ENCODE measurements around the gene VPS13A. TPM values are rescaled to one million over a fixed set of nuclear protein-coding genes. Genes with fewer than 3 reads are reported as not detected.

The VPS13A gene
- total RNA-seq, 1 experiment from 2014 or later: 32.2 TPM

DNA sequence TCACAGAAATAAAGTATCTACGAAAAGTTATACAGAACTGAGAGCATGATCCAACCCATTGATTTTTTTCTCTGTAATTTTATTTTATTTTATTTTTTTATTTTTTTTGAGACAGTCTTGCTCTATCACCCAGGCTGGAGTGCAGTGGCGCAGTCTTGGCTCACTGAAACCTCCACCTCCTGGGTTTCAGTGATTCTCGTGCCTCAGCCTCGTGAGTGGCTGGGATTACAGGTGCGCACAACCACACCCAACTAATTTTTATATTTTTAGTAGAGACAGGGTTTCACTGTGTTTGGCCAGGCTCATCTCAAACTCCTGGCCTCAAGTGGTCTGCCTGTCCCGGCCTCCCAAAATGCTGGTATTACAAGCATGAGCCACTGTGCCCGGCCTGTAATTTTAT lies 107.3 kb downstream of the VPS13A start:
- intact Hi-C loops (cut with micrococcal nuclease; ENCODE audit: unreplicated experiment): no loop called here

DNA sequence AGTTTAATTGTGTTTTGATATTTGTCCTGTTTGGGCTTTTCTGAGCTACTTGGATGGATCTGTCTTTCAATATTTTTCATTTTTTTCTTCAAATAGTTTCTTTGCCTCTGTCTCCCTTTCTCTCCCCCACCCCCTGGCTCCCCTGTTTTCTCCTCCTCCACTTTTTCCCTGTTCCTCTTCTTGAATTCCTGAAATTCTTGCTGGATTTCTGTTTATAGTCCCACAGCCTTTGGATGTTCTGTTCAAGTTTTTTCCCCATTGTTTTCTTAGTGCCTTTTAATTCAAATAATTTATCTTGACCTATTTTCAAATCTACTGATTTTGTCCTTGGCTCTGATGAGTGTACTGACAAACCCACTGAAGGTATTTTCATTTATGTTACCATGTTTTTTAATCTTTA lies 113.0 kb downstream of the VPS13A start:
- no peaks in the 10 kb centered on the region for H3K36me3 ChIP-seq (ENCODE audit: insufficient read depth, low read length, poor library complexity, severe bottlenecking)
- TF ChIP-seq, protein P1, sequence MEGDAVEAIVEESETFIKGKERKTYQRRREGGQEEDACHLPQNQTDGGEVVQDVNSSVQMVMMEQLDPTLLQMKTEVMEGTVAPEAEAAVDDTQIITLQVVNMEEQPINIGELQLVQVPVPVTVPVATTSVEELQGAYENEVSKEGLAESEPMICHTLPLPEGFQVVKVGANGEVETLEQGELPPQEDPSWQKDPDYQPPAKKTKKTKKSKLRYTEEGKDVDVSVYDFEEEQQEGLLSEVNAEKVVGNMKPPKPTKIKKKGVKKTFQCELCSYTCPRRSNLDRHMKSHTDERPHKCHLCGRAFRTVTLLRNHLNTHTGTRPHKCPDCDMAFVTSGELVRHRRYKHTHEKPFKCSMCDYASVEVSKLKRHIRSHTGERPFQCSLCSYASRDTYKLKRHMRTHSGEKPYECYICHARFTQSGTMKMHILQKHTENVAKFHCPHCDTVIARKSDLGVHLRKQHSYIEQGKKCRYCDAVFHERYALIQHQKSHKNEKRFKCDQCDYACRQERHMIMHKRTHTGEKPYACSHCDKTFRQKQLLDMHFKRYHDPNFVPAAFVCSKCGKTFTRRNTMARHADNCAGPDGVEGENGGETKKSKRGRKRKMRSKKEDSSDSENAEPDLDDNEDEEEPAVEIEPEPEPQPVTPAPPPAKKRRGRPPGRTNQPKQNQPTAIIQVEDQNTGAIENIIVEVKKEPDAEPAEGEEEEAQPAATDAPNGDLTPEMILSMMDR (conservative IDR thresholded peaks at IDR 0.05; ENCODE audit: low read depth, low read length): no peak
- no peak for TF ChIP-seq EZH2 (IDR thresholded peaks at IDR 0.05; ENCODE audit: borderline replicate concordance, low read depth, low read length, poor library complexity, severe bottlenecking)
- H3K4me1 ChIP-seq (ENCODE audit: insufficient read depth, low read length, poor library complexity, severe bottlenecking): no peaks in the 10 kb centered on the region
- no TSS peak for BruUV-seq (replicated peaks)
- POLR2A ChIA-PET (ENCODE audit: low non-redundant PET): no interaction called here
- no peak overlapping the region for H3K4me3 ChIP-seq (ENCODE audit: low read depth, low read length, poor library complexity, severe bottlenecking)
- no peaks in the 10 kb centered on the region for H3K27me3 ChIP-seq (replicated peaks; ENCODE audit: insufficient read depth, low read depth, low read length, poor library complexity)
- intact Hi-C loops (cut with micrococcal nuclease; ENCODE audit: unreplicated experiment): loop anchor here (2.0 to 10.0 kb wide), 4 partner anchors 137 to 824 kb away; no protein-coding TSS in a partner anchor
- H3K9me3 ChIP-seq (ENCODE audit: low read depth, low read length, poor library complexity, severe bottlenecking): no peaks in the 10 kb centered on the region
- no peak overlapping the region for H3K27ac ChIP-seq (ENCODE audit: low read depth, low read length, poor library complexity, severe bottlenecking)
- no peak for DNase-seq (ENCODE audit: low spot score)
- CTCF ChIA-PET: no interaction called here

More for the DNA sequence above, 107.3 kb downstream of the VPS13A start:
- BruUV-seq (replicated peaks): no TSS peak
- H3K4me3 ChIP-seq (ENCODE audit: low read depth, low read length, poor library complexity, severe bottlenecking): no peak overlapping the region
- H3K36me3 ChIP-seq (ENCODE audit: insufficient read depth, low read length, poor library complexity, severe bottlenecking): no peaks in the 10 kb centered on the region
- H3K27me3 ChIP-seq (replicated peaks; ENCODE audit: insufficient read depth, low read depth, low read length, poor library complexity): no peaks in the 10 kb centered on the region
- ChIA-PET CTCF (no interaction called here), POLR2A (ENCODE audit: low non-redundant PET) (no interaction called here)
- no peaks in the 10 kb centered on the region for H3K4me1 ChIP-seq (ENCODE audit: insufficient read depth, low read length, poor library complexity, severe bottlenecking)
- no peaks in the 10 kb centered on the region for H3K9me3 ChIP-seq (ENCODE audit: low read depth, low read length, poor library complexity, severe bottlenecking)
- no peak for TF ChIP-seq EZH2 (IDR thresholded peaks at IDR 0.05; ENCODE audit: borderline replicate concordance, low read depth, low read length, poor library complexity, severe bottlenecking)
- TF ChIP-seq, protein P1 (conservative IDR thresholded peaks at IDR 0.05; ENCODE audit: low read depth, low read length): no peak
- no peak for DNase-seq (ENCODE audit: low spot score)
- H3K27ac ChIP-seq (ENCODE audit: low read depth, low read length, poor library complexity, severe bottlenecking): no peak overlapping the region

DNA sequence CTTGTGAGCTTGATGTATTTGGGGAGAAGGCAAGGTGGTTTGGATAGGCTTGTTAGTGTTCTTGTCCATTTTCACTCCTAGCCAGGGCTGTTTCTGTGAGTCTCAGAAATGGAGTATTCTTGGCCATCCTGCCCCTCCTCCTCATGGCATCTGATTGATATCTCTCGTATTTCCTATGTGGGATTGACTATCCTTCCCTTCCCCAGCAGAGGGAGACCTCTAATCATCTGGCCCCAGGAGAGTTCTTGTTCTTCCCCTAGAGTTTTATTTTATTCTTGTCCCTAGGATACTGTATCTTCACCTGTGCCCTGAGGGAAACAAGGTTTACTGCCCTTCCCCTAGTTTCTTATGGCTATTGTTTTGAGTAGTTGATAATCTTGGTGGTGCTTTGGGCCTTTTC lies 114.4 kb downstream of the VPS13A start:
- peak; percentile 75 for DNase-seq (ENCODE audit: low spot score)
- H3K4me3 ChIP-seq (ENCODE audit: low read depth, low read length, poor library complexity, severe bottlenecking): no peak overlapping the region
- BruUV-seq (replicated peaks): no TSS peak
- no peaks in the 10 kb centered on the region for H3K4me1 ChIP-seq (ENCODE audit: insufficient read depth, low read length, poor library complexity, severe bottlenecking)
- no peak overlapping the region for H3K27ac ChIP-seq (ENCODE audit: low read depth, low read length, poor library complexity, severe bottlenecking)
- H3K36me3 ChIP-seq (ENCODE audit: insufficient read depth, low read length, poor library complexity, severe bottlenecking): no peaks in the 10 kb centered on the region
- intact Hi-C loops (cut with micrococcal nuclease; ENCODE audit: unreplicated experiment): loop anchor here (2.0 to 10.0 kb wide), 4 partner anchors 136 to 823 kb away; no protein-coding TSS in a partner anchor
- TF ChIP-seq EZH2 (IDR thresholded peaks at IDR 0.05; ENCODE audit: borderline replicate concordance, low read depth, low read length, poor library complexity, severe bottlenecking): no peak
- TF ChIP-seq, protein P1 (conservative IDR thresholded peaks at IDR 0.05; ENCODE audit: low read depth, low read length): peak; percentile 71
- ChIA-PET POLR2A (ENCODE audit: low non-redundant PET) (no interaction called here), CTCF (interaction anchor here (0.6 kb wide), 1 partner anchor 1071 kb away, joined by 6 read pairs; no protein-coding TSS in a partner anchor)
- no peaks in the 10 kb centered on the region for H3K9me3 ChIP-seq (ENCODE audit: low read depth, low read length, poor library complexity, severe bottlenecking)
- no peaks in the 10 kb centered on the region for H3K27me3 ChIP-seq (replicated peaks; ENCODE audit: insufficient read depth, low read depth, low read length, poor library complexity)
